Measurements from ENCODE around the gene NXPE1.

- no peak for TF ChIP-seq POLR2A (IDR thresholded peaks at IDR 0.05)
- TF ChIP-seq, protein P1, sequence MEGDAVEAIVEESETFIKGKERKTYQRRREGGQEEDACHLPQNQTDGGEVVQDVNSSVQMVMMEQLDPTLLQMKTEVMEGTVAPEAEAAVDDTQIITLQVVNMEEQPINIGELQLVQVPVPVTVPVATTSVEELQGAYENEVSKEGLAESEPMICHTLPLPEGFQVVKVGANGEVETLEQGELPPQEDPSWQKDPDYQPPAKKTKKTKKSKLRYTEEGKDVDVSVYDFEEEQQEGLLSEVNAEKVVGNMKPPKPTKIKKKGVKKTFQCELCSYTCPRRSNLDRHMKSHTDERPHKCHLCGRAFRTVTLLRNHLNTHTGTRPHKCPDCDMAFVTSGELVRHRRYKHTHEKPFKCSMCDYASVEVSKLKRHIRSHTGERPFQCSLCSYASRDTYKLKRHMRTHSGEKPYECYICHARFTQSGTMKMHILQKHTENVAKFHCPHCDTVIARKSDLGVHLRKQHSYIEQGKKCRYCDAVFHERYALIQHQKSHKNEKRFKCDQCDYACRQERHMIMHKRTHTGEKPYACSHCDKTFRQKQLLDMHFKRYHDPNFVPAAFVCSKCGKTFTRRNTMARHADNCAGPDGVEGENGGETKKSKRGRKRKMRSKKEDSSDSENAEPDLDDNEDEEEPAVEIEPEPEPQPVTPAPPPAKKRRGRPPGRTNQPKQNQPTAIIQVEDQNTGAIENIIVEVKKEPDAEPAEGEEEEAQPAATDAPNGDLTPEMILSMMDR (IDR thresholded peaks at IDR 0.05), result no peak
- TF ChIP-seq EP300 (IDR thresholded peaks at IDR 0.05; ENCODE audit: low read depth), result no peak
- no peak for TF ChIP-seq POLR2AphosphoS5 (IDR thresholded peaks at IDR 0.05)
These were observed 44.6 kb upstream of the NXPE1 start for GRCh38 chr11:114604179-114604813.

All from transverse colon (tissue), 4 donors.